GM18907 (cell line): ENCODE results near the gene MED8.

Experiments used
- ATAC-seq: cut with Tn5 transposase; IDR thresholded peaks from one replicate; pipeline ENCODE4 v1.9.1; 2021; ENCODE audit warnings: mild to moderate bottlenecking, moderate library complexity; ENCODE audit not compliant: unreplicated experiment

Gene MED8

DNA sequence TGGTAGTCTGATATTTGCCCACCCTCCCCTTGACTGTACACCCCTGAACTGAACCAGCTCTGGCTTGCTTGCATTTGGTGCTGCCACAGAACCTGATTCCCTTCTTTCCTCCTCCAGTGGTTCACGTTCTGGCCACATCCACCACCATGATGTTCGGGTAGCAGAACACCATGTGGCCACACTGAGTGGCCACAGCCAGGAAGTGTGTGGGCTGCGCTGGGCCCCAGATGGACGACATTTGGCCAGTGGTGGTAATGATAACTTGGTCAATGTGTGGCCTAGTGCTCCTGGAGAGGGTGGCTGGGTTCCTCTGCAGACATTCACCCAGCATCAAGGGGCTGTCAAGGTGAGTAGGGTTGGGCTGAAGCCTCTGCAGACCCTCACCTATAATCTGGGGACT lies 29.0 kb downstream of the MED8 start:
- no peak for ATAC-seq

- no peak for ATAC-seq
These were observed 29.9 kb downstream of the MED8 start for GRCh38 chr1:43359696-43360095.

DNA sequence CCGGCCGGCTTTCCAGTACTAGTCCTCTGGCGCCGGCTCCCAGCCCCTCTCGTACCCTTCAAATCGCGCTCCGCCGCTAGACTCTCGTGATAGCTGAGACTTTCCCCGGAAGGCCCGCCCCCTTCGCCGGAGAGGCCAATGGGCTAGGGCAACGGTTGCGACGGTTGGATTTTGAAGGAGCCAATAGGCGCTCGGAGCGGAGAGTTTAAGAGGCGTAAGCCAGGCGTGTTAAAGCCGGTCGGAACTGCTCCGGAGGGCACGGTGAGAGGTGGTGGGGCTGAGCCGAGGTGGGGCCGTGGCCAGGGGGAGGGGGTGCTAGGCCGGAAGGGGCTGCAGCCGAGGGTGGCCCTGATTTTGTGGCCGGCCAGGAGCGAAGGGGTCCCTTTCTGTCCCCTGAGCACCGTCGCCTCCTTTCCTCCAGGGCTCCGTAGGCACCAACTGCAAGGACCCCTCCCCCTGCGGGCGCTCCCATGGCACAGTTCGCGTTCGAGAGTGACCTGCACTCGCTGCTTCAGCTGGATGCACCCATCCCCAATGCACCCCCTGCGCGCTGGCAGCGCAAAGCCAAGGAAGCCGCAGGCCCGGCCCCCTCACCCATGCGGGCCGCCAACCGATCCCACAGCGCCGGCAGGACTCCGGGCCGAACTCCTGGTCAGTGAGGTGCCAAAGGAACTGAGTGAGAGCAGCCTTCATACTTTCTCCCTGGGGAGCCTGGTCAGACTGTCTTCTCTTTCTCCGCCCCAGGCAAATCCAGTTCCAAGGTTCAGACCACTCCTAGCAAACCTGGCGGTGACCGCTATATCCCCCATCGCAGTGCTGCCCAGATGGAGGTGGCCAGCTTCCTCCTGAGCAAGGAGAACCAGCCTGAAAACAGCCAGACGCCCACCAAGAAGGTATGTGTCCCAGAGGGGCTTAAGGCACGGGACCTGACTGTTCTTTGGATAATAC lies 30.6 kb downstream of the MED8 start, which contains the start of gene CDC20:
Gene CDC20, plus strand, starts transcription at position 236 of the 948 bp plus-strand sequence. Its CDS starts 235 bp downstream, at position 471.
- ATAC-seq = peak; percentile 92

- peak; percentile 3 for ATAC-seq
These were observed 31.4 kb downstream of the MED8 start for GRCh38 chr1:43358121-43358745.

DNA sequence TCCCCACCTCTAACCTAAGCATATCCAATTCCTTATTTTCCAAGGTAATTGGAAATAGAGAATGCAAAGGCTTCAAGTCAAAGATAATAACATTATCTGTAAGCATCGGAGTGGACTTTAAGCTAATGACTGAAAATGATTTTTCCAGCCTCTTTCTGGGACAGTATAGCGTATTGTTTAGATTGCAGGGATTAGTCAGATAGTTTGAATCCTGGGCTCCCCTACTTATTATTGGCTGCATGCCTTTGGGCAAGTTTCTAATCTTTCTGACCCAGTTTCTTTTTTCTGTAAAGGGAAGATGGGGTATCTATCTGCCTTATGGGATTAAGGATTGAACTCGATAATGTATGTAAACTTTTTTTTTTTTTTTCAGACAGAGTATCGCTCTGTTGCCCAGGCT lies 32.3 kb downstream of the MED8 start:
- no peak for ATAC-seq

DNA sequence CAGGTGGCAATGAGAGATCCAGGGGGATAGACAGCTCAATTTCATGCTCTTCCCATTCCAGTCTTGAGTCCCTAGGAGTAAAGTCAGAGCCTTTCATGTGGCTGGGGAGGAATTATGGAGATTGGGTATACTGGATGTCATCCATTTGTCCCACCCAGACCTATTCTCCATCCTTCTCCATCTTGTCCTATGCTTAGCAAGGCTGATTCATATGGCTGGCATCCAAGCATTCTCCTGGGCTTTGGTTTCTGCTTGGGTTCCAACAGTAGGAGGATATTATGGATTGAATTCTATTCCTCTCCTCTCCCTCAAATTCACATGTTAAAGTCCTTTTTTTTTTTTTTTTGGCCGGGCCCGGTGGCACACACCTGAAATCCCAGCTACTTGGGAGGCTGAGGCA lies 34.7 kb downstream of the MED8 start:
- ATAC-seq = no peak

- no peak for ATAC-seq
These were observed 35.1 kb downstream of the MED8 start for GRCh38 chr1:43354471-43354870.

DNA sequence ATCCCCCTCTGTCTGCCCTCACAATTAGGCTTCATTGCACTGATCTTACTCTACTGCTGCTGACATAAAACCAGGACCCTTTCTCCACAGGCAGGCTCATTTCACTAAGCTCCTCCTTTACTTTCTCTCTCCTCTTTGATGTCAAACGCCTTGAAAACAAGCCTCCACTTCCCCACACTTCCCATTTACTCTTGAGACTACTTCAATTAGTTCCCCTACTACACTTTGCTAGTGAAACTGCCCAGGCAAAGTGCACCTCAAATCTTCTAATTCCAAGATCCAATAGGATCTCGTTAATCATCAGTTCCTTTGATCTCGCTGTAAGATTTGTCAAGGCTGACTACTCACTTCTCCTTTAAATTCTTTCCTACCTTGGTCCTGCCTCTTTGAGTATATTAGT lies 36.7 kb downstream of the MED8 start:
- no peak for ATAC-seq

DNA sequence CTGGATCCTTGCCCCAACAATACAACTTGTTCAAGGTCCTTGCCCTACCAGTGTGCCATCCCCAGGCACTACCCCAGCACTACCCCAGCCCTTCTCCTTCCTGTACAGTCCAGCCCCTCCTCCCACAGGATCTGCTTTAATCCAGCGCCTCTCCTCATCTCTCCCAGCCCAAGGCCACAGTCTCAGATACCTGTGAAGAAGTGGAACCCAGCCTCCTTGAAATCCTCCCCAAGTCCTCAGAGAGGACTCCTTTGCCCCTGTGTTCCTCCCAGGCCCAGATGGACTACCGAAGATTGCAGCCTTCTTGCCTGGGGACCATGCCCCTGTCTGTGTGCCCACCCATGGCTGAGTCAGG lies 37.3 kb downstream of the MED8 start:
- no peak for ATAC-seq

DNA sequence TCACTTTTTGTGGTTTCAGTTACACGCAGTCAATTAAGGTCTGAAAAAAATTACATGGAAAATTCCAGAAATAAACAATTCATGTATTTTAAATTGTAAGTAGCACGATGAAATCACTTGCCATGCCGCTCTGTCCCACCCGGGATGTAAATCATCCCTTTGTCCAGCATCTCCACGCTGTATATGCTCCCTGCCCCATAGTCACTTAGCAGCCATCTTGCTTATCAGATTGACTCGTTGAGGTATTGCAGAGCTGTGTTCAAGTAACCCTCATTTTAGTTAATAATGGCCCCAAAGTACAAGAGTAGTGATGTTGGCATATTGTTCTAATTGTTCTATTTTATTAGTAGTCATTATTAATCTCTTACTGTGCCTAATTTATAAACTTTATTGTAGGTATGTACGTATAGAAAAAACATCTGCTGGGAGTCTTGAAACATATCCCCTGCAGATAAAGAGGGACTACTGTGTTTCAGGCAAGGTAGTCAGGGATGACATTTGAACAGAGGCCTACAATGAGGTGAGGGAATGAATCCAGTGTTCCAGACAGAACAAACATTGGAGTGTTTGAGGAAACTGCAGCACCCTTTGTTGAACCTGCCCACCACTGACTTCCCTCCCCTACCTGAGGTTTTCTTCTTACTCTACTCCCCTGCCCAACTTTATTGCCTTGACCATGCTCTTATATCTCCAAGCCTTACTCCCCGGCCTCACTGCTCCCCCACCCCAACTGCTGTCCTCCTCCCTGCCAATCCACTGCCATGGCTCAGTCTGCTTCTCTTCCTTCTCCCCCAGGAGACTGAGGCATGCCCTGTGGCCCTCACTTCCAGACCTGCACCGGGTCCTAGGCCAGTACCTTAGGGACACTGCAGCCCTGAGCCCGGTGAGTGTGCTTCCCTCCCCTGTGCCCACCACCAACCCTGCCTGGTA lies 37.9 kb downstream of the MED8 start:
- no peak for ATAC-seq

- no peak for ATAC-seq
These were observed 38.6 kb downstream of the MED8 start for GRCh38 chr1:43350976-43351375.

DNA sequence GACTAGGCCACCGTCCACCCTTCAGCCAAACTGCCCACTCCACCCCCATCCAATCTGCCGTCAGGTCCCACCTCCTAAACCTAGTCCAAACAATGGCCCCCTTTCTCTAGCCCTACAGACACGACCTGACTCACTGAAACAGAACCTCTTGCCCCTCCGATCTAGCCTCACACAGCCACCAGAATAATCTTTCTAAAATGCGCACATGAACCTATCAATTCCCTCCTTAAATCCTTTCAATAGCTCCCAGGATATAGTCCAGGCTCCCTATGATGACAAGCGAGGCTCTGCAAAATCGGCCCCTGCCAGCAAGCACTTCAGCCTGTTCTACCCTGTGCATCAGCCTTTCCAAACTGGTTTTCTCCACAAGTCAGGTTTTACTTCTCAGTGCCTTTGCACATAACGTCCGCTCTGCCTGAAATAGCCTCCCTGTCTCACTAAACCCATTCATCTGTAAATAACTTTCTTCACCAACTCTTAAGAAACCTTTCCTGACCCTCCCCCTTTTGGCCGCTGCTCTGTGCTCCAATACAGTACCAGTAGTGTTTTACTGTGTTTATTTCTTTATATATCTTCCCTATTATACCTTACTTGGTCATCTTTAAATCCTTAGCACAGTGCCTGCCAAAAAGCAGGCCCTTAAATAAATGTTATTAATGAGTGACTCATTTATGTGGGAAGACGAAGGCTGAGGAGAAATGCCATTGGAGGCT lies 39.9 kb downstream of the MED8 start:
- ATAC-seq = no peak

DNA sequence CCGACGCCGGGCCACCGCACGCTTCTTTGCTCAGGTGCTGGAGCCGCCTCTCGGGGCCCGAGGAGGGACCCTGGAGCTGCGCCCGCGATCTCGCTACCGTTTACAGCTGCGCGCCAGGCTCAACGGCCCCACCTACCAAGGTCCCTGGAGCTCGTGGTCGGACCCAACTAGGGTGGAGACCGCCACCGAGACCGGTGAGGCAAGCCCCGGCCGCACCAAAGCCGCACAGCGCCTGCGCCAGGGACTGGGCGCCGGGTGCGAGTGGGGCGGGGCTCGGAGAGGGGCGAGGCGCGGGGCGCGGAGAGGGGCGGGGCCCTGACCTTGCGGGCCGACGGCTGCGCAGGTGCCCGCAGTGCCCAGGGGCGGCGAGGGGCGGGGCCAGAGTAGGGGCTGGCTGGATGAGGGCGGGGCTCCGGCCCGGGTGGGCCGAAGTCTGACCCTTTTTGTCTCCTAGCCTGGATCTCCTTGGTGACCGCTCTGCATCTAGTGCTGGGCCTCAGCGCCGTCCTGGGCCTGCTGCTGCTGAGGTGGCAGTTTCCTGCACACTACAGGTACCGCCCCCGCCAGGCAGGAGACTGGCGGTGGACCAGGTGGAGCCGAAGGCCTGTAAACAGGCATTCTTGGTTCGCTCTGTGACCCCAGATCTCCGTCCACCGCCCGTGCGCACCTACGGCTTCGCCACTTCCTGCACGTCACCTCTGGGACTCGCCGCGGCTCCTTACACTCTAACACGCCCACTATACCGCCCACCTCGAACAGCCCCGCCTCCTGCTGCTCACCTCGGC lies 40.6 kb downstream of the MED8 start:
- no peak for ATAC-seq

GRCh38 chr1:43348343-43348808 lies 41.2 kb downstream of the MED8 start:
- ATAC-seq = no peak

- ATAC-seq = no peak
These were observed 43.0 kb downstream of the MED8 start for GRCh38 chr1:43346636-43347035.

DNA sequence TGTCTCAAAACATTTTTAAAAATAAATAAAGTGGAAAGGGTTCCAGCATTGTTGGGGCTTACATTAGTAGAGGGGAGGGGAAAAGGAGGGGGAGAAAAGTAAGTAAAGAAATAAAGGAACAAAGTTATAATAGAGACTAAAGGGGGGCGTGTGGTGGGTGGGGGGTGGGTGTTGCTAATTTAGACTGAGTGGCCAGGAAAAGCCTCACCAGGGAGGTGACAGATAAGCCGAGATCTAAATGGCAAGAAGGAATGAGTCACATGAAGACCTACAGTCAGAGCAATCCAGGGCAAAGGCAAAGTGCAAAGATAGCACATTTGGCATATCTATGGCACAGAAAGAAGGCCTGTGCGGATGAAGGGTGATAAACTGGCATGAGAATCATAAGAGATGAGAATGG lies 44.5 kb downstream of the MED8 start:
- no peak for ATAC-seq

DNA sequence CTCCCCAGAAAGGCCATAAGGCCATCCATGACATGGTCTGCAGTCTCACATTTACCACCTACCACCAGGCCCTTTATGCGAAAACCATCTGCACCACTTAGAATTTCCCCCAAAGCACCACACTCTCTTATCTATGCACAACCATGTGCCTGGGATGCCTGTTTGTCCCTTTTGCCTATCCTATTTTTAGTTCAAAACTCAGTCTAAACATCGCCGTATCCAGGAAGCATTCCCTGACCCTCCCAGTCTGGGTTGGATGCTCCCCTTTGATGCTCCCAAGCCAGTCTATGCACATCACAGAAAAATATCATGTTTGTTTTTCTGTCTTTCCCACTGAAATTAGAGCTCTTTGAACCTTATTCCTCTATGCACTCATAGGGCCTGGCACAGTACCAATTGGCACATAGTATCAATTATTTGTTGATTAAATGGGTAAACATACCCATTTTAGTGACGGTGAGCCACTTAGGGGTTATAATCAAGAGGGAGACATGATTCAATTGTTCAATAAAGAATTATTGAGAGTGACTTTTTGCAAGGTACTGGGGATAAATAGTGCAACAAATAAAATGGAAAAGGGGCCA lies 45.2 kb downstream of the MED8 start:
- ATAC-seq = no peak

GRCh38 chr1:43340559-43340958 lies 49.0 kb downstream of the MED8 start:
- no peak for ATAC-seq

DNA sequence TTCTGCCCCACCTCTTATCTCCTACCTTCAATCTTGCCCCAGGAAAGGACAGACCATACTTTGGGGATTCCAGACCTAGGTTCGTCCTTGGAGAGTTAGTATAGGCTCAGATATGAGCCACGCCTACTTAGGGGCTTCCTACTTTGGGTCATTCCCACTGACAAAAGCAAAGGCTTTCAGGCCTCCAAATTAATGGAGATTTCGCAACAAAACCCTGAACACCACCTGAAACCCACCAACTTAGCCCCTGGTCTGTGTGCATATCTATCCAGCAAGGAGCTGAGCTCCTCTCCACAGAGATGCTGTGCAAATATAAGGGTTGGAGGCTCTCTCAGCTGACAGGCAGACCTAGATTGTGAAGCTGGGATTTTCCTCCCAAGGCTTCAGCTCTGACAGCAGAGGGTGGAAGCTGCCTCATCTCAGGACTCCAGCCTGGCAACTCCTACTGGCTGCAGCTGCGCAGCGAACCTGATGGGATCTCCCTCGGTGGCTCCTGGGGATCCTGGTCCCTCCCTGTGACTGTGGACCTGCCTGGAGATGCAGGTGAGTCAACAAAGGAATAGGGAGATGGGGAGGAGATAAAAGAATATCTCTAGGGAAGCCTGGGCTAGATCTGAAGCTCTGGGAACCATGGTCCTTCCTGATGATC lies 49.9 kb downstream of the MED8 start:
- ATAC-seq = no peak
